Aorta (tissue), 5 donors: ENCODE measurements around the gene NFATC1. TPM values are rescaled to one million over a fixed set of nuclear protein-coding genes. Genes with fewer than 3 reads are reported as not detected.

Source experiments
- ATAC-seq: fragments of 200-7000 bp; cut with Tn5 transposase; one replicate; pipeline ENCODE4 v1.9.1; 2022; ENCODE audit warnings: moderate library complexity; ENCODE audit not compliant: low FRiP score
- DNase-seq, 2 donors: peaks; one replicate each; pipeline ENCODE4 v3.0.0-alpha.2; 2020
- H3K27ac ChIP-seq, 2 donors: one replicate each; pipeline ENCODE4 v1.5.1; 2013; ENCODE audit warnings: low read length in 2 of 2, mild to moderate bottlenecking in 2 of 2, moderate library complexity in 2 of 2, control low read depth in 1 of 2, inconsistent platforms in 1 of 2, low read depth in 1 of 2
- H3K27me3 ChIP-seq, 2 donors: one replicate each; pipeline ENCODE4 v1.6.1; 2013; ENCODE audit warnings: control low read depth in 1 of 2, low read length in 1 of 2, mild to moderate bottlenecking in 1 of 2, moderate library complexity in 1 of 2; ENCODE audit not compliant: insufficient read depth in 2 of 2, control insufficient read depth in 1 of 2
- H3K36me3 ChIP-seq, 2 donors: one replicate each; pipeline ENCODE4 v1.6.1; 2013; ENCODE audit warnings: control low read depth in 1 of 2, low read length in 1 of 2, mild to moderate bottlenecking in 1 of 2; ENCODE audit not compliant: insufficient read depth in 2 of 2, control insufficient read depth in 1 of 2
- H3K4me1 ChIP-seq, 2 donors: one replicate each; pipeline ENCODE4 v1.6.1; 2013; ENCODE audit warnings: low read length in 2 of 2, control low read depth in 1 of 2, mild to moderate bottlenecking in 1 of 2, moderate library complexity in 1 of 2; ENCODE audit not compliant: insufficient read depth in 2 of 2, control insufficient read depth in 1 of 2
- H3K4me3 ChIP-seq, 2 donors: one replicate each; pipeline ENCODE4 v1.5.1; 2013; ENCODE audit warnings: low read length in 2 of 2, control low read depth in 1 of 2, mild to moderate bottlenecking in 1 of 2
- H3K9me3 ChIP-seq: one replicate; pipeline ENCODE4 v1.6.1; 2013; ENCODE audit warnings: mild to moderate bottlenecking, low read length; ENCODE audit not compliant: control insufficient read depth
- WGBS, 2 donors: extraction: QIAGEN DNeasy Blood & Tissue Kit; methylation state at CpG; one replicate each; pipeline ENCODE4 v1.1.7; 2013; 5-methylcytosine and 5-hydroxymethylcytosine counted together
- intact Hi-C, 2 donors: fragments of 100-400 bp; cut with DNase I; formaldehyde crosslinking; loops; one replicate each; pipeline versions ENCODE4 v1.14.2 to v1.15.0; 2022
- polyA plus RNA-seq, 2 donors: library from polyadenylated mRNA; stranded (reverse); fragments of 200-250 nt; gene quantifications; one replicate each; pipeline ENCODE4 v1.2.3, GENCODE V29; 2013
- total RNA-seq, 2 donors: library from RNA; stranded (reverse); fragmentation: NEBNext Ultra II Directional; extraction: Animal tissue kit (Norgen Biotek cat#: 25700); gene quantifications; one replicate each; pipeline ENCODE4 v1.2.1, GENCODE V29; 2021
- donor health status: healthy with polysubstance abuse.
- donor health status: Bipolar disorder and iron deficiency.
- donor health status: DM: no; HTN: no; CAD: no.
- donor health status: DM: no; HTN: no; CAD: no.
- donor health status: DM: yes; HTN: yes; CAD: no.

NFATC1 gene
- total and polyA plus RNA-seq, 4 donors = 2.0 to 39.2 (median 22.2) TPM

DNA sequence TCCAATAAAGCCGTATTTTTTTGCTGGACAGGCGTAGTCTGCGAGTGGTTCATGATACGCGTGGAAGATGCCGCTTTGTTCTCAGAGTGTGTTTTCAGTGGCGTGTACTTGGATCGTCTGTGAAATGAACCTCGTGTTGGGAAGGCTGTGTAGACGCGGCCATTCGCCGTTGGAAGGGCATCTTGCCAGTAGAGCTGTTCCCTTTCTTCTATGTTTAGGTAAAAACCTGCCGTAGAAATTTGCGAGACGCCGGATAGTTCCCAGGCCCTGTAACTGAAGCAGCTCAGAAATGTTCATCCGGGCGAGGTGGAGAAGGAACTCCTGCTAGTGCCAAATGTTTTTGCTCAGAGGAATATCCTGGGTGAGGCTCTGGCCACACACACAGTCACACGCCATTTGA lies 133.6 kb downstream of the NFATC1 start:
- ATAC-seq = no peak
- no peaks in the 10 kb centered on the region for H3K4me1 ChIP-seq
- H3K4me3 ChIP-seq = no peak overlapping the region
- WGBS, 2 donors = 91 to 93% methylated on average over 20 of the region's 20 CpGs
- H3K36me3 ChIP-seq = no peaks in the 10 kb centered on the region
- H3K9me3 ChIP-seq = no peaks in the 10 kb centered on the region
- no peaks in the 10 kb centered on the region for H3K27me3 ChIP-seq
- no peak overlapping the region for H3K27ac ChIP-seq
- peak; percentile 33 to 58 for DNase-seq
- intact Hi-C loops = loop anchor here (2.0 to 5.0 kb wide), 3 partner anchors 58 to 150 kb away; no protein-coding TSS in a partner anchor

DNA sequence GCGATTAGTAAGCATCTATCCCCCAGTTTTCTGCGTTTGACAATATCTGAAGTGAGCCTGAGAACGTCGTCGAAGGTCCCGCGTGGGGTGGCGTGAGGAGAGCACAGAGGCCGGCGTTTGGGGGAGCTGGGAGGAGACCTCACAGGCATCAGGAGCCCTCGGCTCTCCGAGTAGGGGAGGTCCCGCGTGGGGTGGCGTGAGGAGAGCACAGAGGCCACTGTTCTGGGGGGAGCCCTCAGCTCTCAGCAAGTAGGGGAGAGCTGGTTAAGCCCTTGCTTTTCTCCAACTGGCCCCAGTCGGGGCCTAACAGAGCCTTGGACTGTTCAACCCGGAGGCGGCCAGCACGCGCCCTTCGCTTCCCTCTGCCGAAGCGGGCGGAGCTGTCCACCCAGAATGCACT lies 134.3 kb downstream of the NFATC1 start:
- Histone ChIP-seq H3K9me3 (no peaks in the 10 kb centered on the region), H3K4me1 (no peaks in the 10 kb centered on the region), H3K27ac (no peak overlapping the region), H3K4me3 (no peak overlapping the region), H3K36me3 (no peaks in the 10 kb centered on the region), H3K27me3 (no peaks in the 10 kb centered on the region)
- peak; percentile 40 to 73 for DNase-seq
- 93 to 95% methylated on average over 24 of the region's 24 CpGs for WGBS, 2 donors
- intact Hi-C loops = loop anchor here (2.0 to 5.0 kb wide), 3 partner anchors 57 to 151 kb away; no protein-coding TSS in a partner anchor
- no peak for ATAC-seq

DNA sequence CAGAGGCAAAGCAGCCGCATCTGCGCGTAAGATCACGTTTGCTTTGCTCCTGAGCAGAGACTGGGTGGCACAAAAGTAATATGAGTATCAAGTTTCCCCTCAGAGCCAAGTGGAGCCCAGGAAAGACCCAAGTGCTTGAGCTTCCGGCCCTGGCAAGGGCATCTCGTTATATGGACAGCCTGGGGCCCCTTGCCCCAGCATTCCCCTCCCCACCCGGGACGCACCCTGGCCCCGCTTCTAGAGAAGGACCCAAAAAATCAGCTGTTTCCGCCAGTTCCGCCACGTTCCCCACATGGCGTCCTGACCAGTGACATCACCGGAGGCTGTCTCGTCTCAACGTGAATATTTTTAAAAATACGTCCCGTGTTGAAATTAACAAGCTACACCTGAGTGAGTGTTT lies 135.1 kb downstream of the NFATC1 start:
- Histone ChIP-seq H3K36me3 (no peaks in the 10 kb centered on the region), H3K4me3 (no peak overlapping the region), H3K27ac (no peak overlapping the region), H3K9me3 (no peaks in the 10 kb centered on the region), H3K4me1 (no peaks in the 10 kb centered on the region), H3K27me3 (no peaks in the 10 kb centered on the region)
- WGBS, 2 donors = 93 to 94% methylated on average over 18 of the region's 18 CpGs
- ATAC-seq = no peak
- intact Hi-C loops = no loop called here
- DNase-seq = peak; percentile 36 to 46

DNA sequence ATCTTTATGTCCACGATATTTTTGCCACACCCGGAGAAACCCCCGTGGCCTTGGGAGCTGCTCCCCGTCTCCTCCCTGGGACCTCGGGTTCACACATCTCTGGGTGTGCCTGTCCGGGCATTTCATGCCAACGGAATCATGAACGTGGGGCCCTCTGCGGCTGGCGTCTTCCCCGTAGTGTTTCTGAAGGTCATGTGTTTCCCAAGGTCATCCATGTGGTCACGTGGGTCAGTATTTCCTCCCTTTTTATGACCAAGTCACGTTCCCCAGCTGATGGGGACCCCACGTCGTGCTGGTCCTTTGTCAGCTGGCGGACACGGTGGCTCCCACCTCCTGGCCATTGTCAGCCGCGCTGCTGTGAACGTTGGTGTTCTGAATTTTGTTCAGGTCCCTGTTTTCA lies 135.7 kb downstream of the NFATC1 start:
- Histone ChIP-seq H3K27ac (no peak overlapping the region), H3K4me1 (no peaks in the 10 kb centered on the region), H3K4me3 (no peak overlapping the region), H3K36me3 (no peaks in the 10 kb centered on the region), H3K9me3 (no peaks in the 10 kb centered on the region), H3K27me3 (no peaks in the 10 kb centered on the region)
- 82 to 86% methylated on average over 20 of the region's 20 CpGs for WGBS, 2 donors
- peak; percentile 34 to 56 for DNase-seq
- intact Hi-C loops = no loop called here
- ATAC-seq = no peak

DNA sequence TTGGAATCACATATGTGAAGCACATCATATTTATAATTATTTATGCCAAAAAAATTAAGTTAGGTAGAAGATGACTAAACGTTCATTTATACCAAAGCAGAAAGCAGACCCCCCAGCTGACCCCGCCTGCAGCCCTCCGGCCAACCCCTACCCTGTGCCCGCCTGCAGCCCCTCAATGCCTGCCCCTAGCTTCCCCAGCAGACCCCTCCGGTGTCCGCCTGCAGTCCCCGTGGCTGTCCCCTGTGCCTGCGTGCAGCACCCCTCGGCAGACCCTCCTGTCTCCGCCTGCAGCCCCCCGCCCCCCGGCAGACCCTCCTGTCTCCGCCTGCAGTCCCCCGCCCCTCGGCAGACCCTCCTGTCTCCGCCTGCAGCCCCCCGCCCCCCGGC lies 136.2 kb downstream of the NFATC1 start:
- Histone ChIP-seq H3K27ac (no peak overlapping the region), H3K4me1 (no peaks in the 10 kb centered on the region), H3K27me3 (no peaks in the 10 kb centered on the region), H3K4me3 (no peak overlapping the region), H3K36me3 (no peaks in the 10 kb centered on the region), H3K9me3 (no peaks in the 10 kb centered on the region)
- peak; percentile 37 to 55 for DNase-seq
- no peak for ATAC-seq
- intact Hi-C loops = no loop called here
- 41 to 50% methylated on average over 17 to 18 of the region's 18 CpGs for WGBS, 2 donors

DNA sequence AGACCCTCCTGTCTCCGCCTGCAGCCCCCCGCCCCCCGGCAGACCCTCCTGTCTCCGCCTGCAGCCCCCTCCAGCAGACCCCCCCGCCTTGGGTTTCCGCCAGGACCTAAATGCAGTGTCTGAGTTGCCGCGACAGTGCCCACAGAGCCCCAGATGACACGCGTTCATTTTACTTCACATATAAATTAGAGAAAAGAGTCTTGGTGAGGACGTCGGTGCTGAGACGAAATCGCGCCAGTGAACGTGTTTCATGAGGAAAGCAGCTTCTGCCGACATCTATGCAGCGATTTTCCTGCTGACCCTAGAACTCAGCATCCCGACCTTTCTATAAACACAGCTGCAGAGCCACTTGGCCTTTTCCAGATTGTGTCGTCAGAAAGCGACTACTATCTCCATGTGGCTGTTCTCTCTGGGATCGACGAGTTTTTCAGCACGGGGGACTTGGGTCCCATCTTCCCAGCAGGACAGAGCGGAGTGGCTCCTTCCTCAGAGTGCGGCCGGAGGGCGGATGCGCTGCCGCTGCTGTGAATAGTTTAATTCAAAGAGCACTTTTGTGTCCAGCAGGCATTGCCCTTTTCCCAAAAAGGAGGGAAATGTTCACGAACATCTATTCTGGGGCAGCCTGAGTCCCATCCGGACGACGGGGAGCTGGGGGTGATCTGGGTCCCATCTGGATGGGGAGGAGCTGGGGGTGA lies 136.7 kb downstream of the NFATC1 start:
- DNase-seq (peak; percentile 38 to 65), ATAC-seq (no peak)

DNA sequence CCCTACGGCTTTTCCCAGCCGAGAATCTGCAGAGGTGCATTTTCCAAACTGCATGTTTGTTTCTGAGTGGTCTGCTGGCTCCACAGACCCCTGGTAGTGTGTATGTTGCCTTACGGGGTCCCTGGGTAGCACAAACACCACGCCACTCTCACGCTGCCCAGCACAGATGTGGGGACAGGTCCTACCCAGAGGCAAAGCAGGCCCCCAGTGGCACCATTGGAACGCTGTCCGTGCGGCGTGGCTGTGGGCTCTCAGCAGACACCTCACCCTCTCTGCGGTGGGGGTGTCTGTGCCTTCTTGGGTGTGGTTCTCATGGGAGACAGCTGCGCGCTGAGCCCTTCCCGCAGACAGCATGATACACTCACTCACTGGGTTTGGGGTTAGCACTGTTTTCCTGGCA lies 137.4 kb downstream of the NFATC1 start:
- DNase-seq (peak; percentile 36 to 66), ATAC-seq (no peak)
- intact Hi-C loops = no loop called here
- Histone ChIP-seq H3K4me1 (no peaks in the 10 kb centered on the region), H3K27me3 (no peaks in the 10 kb centered on the region), H3K9me3 (peaks cover 3% of the 10 kb centered on the region), H3K27ac (no peak overlapping the region), H3K4me3 (no peak overlapping the region), H3K36me3 (no peaks in the 10 kb centered on the region)
- 88 to 93% methylated on average over 13 of the region's 13 CpGs for WGBS, 2 donors

More for the DNA sequence above, 136.7 kb downstream of the NFATC1 start:
- intact Hi-C loops = no loop called here
- H3K4me1 ChIP-seq = no peaks in the 10 kb centered on the region
- no peaks in the 10 kb centered on the region for H3K36me3 ChIP-seq
- H3K9me3 ChIP-seq = no peaks in the 10 kb centered on the region
- no peak overlapping the region for H3K27ac ChIP-seq
- no peak overlapping the region for H3K4me3 ChIP-seq
- no peaks in the 10 kb centered on the region for H3K27me3 ChIP-seq
- 48 to 51% methylated on average over 34 of the region's 34 CpGs for WGBS, 2 donors

DNA sequence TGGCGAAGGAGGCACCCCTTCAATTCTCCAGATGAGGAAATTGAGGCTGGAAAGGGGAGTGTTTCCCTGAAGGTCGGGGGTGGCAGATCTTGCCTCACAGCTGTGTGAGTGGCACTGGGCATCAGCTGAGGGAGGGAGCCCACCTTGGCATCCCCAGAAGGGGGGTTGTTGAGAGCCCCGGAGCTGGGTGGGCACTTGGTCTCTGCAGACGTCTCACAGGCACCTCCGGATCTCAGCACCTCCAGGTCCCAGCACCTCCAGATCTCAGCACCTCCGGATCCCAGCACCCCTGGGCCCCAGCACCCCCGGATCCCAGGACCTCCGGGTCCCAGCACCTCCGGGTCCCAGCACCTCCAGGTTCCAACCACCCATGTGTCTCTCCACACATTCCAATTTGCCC lies 137.9 kb downstream of the NFATC1 start:
- peak; percentile 30 to 72 for DNase-seq
- H3K4me3 ChIP-seq = no peak overlapping the region
- intact Hi-C loops = no loop called here

DNA sequence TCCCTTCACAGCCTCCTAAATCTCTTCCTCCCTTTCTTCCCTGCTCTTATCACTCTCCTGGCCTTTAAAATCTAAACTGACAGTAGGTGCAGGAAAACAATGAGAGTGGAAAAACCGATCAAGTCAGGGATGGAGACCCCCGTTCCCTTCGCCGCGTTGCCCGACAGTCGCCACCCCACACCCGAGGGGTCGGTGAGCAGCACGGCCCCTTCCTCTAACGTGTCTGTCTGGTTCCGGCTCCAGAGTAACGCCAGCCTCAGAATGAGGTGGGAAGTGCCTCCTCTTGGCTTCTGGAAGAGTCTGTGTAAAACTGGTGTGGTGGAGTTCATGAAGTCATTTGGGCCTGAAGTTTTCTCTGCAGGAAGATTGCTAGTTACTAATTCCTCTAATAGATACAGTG lies 138.6 kb downstream of the NFATC1 start:
- H3K9me3 ChIP-seq = peaks cover 3% of the 10 kb centered on the region
- DNase-seq (peak; percentile 22 to 36), ATAC-seq (no peak)
- 80 to 84% methylated on average over 13 of the region's 13 CpGs for WGBS, 2 donors
- H3K36me3 ChIP-seq = no peaks in the 10 kb centered on the region
- no peak overlapping the region for H3K4me3 ChIP-seq
- intact Hi-C loops = no loop called here
- no peaks in the 10 kb centered on the region for H3K27me3 ChIP-seq
- H3K27ac ChIP-seq = no peak overlapping the region
- H3K4me1 ChIP-seq = no peaks in the 10 kb centered on the region

More for the DNA sequence above, 137.9 kb downstream of the NFATC1 start:
- Histone ChIP-seq H3K27ac (no peak overlapping the region), H3K36me3 (no peaks in the 10 kb centered on the region), H3K27me3 (no peaks in the 10 kb centered on the region), H3K9me3 (peaks cover 3% of the 10 kb centered on the region), H3K4me1 (no peaks in the 10 kb centered on the region)
- WGBS, 2 donors = 85 to 90% methylated on average over 9 of the region's 9 CpGs
- ATAC-seq = no peak
